Neuronal stem cell (in vitro differentiated cells): ENCODE measurements around the gene GLTPD2.

ENCODE experiments used
- DNase-seq: peaks from one replicate; pipeline ENCODE4 v3.0.0-alpha.2; 2013; ENCODE audit warnings: low spot score
- H2AFZ ChIP-seq: one replicate; pipeline ENCODE4 v1.6.1; 2013; ENCODE audit warnings: mild to moderate bottlenecking, low read length, inconsistent platforms
- H2AK5ac ChIP-seq: 2 replicates; pipeline ENCODE4 v1.6.1; 2013; ENCODE audit warnings: low read depth, mild to moderate bottlenecking, inconsistent platforms, low read length, moderate library complexity, mixed read lengths
- H2BK120ac ChIP-seq: 2 replicates; pipeline ENCODE4 v1.6.1; 2013; ENCODE audit warnings: low read depth, mild to moderate bottlenecking, inconsistent platforms, low read length, moderate library complexity, mixed read lengths
- H2BK12ac ChIP-seq: one replicate; pipeline ENCODE4 v1.6.1; 2013; ENCODE audit warnings: low read length, inconsistent platforms
- H2BK15ac ChIP-seq: 2 replicates; pipeline ENCODE4 v1.6.1; 2013; ENCODE audit warnings: mild to moderate bottlenecking, low read length, inconsistent platforms, mixed read lengths
- H2BK5ac ChIP-seq: one replicate; pipeline ENCODE4 v1.6.1; 2013; ENCODE audit warnings: inconsistent platforms, mild to moderate bottlenecking, low read length, moderate library complexity
- H3K14ac ChIP-seq: one replicate; pipeline ENCODE4 v1.6.1; 2013; ENCODE audit warnings: low read length, inconsistent platforms
- H3K18ac ChIP-seq: 2 replicates; pipeline ENCODE4 v1.6.1; 2013; ENCODE audit warnings: low read length, inconsistent platforms
- H3K23ac ChIP-seq: 2 replicates; pipeline ENCODE4 v1.6.1; 2013; ENCODE audit warnings: low read depth, mild to moderate bottlenecking, mixed read lengths, low read length, inconsistent platforms; ENCODE audit not compliant: poor library complexity
- H3K27ac ChIP-seq: replicated peaks from 3 replicates; pipeline ENCODE4 v1.5.1; 2013; ENCODE audit warnings: low read length, inconsistent platforms
- H3K27me3 ChIP-seq, 3 experiments: 2 replicates each; pipeline ENCODE4 v1.6.1; 2013; ENCODE audit warnings: low read length in 3 of 3, mild to moderate bottlenecking in 2 of 3, inconsistent platforms in 1 of 3, low read depth in 1 of 3, mixed read lengths in 1 of 3, moderate library complexity in 1 of 3; ENCODE audit not compliant: control insufficient read depth in 3 of 3, insufficient read depth in 3 of 3
- H3K36me3 ChIP-seq, 2 donors: replicated peaks in 1 of 2; 2 replicates each; pipeline ENCODE4 v1.6.1; 2013; ENCODE audit warnings: low read length in 2 of 2; ENCODE audit not compliant: control insufficient read depth in 2 of 2, insufficient read depth in 2 of 2
- H3K4ac ChIP-seq: 2 replicates; pipeline ENCODE4 v1.6.1; 2013; ENCODE audit warnings: inconsistent platforms, mild to moderate bottlenecking, low read length, moderate library complexity
- H3K4me1 ChIP-seq, 2 donors: 1 replicate in 1 of 2; 2 replicates in 1 of 2; pipeline ENCODE4 v1.6.1; 2013; ENCODE audit warnings: low read length in 2 of 2, low read depth in 1 of 2; ENCODE audit not compliant: control insufficient read depth in 2 of 2, insufficient read depth in 1 of 2
- H3K4me2 ChIP-seq: one replicate; pipeline ENCODE4 v1.6.1; 2013; ENCODE audit warnings: mild to moderate bottlenecking, low read length, inconsistent platforms; ENCODE audit not compliant: insufficient read depth, poor library complexity, severe bottlenecking
- H3K4me3 ChIP-seq, 2 donors: 2 replicates each; pipeline ENCODE4 v1.5.1; 2013; ENCODE audit warnings: low read length in 2 of 2, mild to moderate bottlenecking in 2 of 2, inconsistent platforms in 1 of 2, moderate library complexity in 1 of 2
- H3K79me1 ChIP-seq: one replicate; pipeline ENCODE4 v1.6.1; 2013; ENCODE audit warnings: low read depth, mild to moderate bottlenecking, inconsistent platforms, low read length, moderate library complexity
- H3K9ac ChIP-seq: one replicate; pipeline ENCODE4 v1.6.1; 2013; ENCODE audit warnings: mild to moderate bottlenecking, low read depth, low read length, inconsistent platforms; ENCODE audit not compliant: poor library complexity
- H3K9me3 ChIP-seq, 2 donors: replicated peaks in 1 of 2; 2 replicates each; pipeline versions ENCODE3 to v1.6.1; 2013; ENCODE audit warnings: low read length in 2 of 2, mild to moderate bottlenecking in 2 of 2, inconsistent platforms in 1 of 2, low read depth in 1 of 2, mixed read lengths in 1 of 2, moderate library complexity in 1 of 2; ENCODE audit not compliant: control insufficient read depth in 2 of 2, insufficient read depth in 1 of 2
- H4K8ac ChIP-seq: one replicate; pipeline ENCODE4 v1.6.1; 2013; ENCODE audit warnings: low read depth, mild to moderate bottlenecking, inconsistent platforms, low read length, moderate library complexity
- H4K91ac ChIP-seq: one replicate; pipeline ENCODE4 v1.6.1; 2013; ENCODE audit warnings: low read length, low read depth, mild to moderate bottlenecking, inconsistent platforms; ENCODE audit not compliant: poor library complexity
- WGBS, 2 donors: extraction: QIAGEN DNeasy Blood & Tissue Kit; methylation state at CpG; one replicate each; pipeline ENCODE4 v1.1.7; 2013; ENCODE audit warnings: missing lambda C conversion rate in 2 of 2, mixed read lengths in 1 of 2; ENCODE audit not compliant: insufficient read length in 2 of 2, insufficient replicate concordance in 1 of 2; ENCODE audit errors: extremely low coverage in 2 of 2; 5-methylcytosine and 5-hydroxymethylcytosine counted together

GLTPD2 gene

DNA sequence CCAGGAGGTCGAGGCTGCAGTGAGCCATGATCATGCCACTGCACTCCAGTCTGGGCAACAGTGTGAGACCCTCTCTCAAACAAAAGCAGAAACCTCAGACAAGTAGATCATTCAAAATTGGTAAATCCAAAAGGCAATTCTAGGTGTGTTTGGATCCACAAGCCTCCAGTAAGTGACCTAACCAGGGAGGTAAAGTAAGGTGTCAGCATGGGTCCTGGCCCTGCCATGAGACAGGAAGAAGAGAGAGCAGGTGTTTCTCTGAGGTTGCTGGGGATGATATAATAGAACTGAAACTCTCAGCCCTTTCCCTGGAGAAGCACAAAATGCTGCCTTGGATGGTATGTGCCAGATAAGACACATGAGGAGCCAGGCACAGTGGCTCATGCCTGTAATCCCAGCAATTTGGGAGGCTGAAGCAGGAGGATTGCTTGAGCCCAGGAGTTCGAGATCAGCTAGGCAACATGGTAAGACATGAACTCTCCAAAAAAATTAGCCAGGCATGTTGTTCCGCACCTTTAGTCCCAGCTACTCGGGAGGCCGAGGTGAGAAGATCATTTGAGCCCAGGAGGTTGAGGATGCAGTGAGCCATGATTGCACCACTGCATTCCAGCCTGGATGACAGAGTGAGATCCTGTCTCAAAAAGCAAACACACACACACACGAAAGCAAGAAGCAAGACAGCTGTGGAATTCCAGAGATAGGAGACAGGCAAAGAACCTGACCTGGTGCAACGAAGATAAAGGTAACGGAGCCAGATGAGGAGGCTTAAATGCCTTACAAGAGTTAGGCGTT is 10.6 kb upstream of the GLTPD2 start:
- DNase-seq, result no peak
- no peak overlapping the region for H2BK5ac ChIP-seq
- no peak overlapping the region for H3K23ac ChIP-seq
- H2AFZ ChIP-seq, result no peak overlapping the region
- H2AK5ac ChIP-seq, result no peak overlapping the region
- H2BK120ac ChIP-seq, result no peak overlapping the region
- WGBS, 2 donors, result no CpG with 5 or more reads among the region's 9 CpGs
- H3K4me2 ChIP-seq, result no peak overlapping the region
- no peak overlapping the region for H3K4ac ChIP-seq
- no peak overlapping the region for H3K18ac ChIP-seq
- no peak overlapping the region for H2BK15ac ChIP-seq
- H4K8ac ChIP-seq, result no peak overlapping the region
- H3K27ac ChIP-seq, result no peak overlapping the region
- H3K36me3 ChIP-seq, result no peaks in the 10 kb centered on the region
- no peak overlapping the region for H2BK12ac ChIP-seq
- peaks cover 0 to 6% (median 0%) of the 10 kb centered on the region in 3 experiments for H3K27me3 ChIP-seq
- H3K4me1 ChIP-seq, result no peaks in the 10 kb centered on the region
- no peak overlapping the region for H4K91ac ChIP-seq
- H3K4me3 ChIP-seq, result no peak overlapping the region
- H3K9ac ChIP-seq, result no peak overlapping the region
- no peaks in the 10 kb centered on the region for H3K9me3 ChIP-seq
- no peaks in the 10 kb centered on the region for H3K79me1 ChIP-seq
- H3K14ac ChIP-seq, result no peak overlapping the region

GRCh38 chr17:4780325-4780955 is 8.3 kb upstream of the GLTPD2 start:
- Histone ChIP-seq H3K9ac (no peak overlapping the region), H3K9me3 (no peaks in the 10 kb centered on the region), H3K27ac (no peak overlapping the region), H2AFZ (no peak overlapping the region), H4K91ac (no peak overlapping the region), H3K79me1 (no peaks in the 10 kb centered on the region), H2BK12ac (no peak overlapping the region), H2BK5ac (no peak overlapping the region), H3K4me3 (no peak overlapping the region), H2AK5ac (no peak overlapping the region), H2BK15ac (no peak overlapping the region), H3K4me2 (no peak overlapping the region), H3K36me3 (no peaks in the 10 kb centered on the region), H3K18ac (no peak overlapping the region), H3K14ac (no peak overlapping the region), H3K4me1 (no peaks in the 10 kb centered on the region), H2BK120ac (no peak overlapping the region), H3K4ac (no peak overlapping the region), H3K23ac (no peak overlapping the region), H3K27me3 (peaks cover 0 to 3% (median 0%) of the 10 kb centered on the region in 3 experiments), H4K8ac (no peak overlapping the region)
- DNase-seq, result no peak
- WGBS, 2 donors, result no CpG with 5 or more reads among the region's 11 CpGs

DNA sequence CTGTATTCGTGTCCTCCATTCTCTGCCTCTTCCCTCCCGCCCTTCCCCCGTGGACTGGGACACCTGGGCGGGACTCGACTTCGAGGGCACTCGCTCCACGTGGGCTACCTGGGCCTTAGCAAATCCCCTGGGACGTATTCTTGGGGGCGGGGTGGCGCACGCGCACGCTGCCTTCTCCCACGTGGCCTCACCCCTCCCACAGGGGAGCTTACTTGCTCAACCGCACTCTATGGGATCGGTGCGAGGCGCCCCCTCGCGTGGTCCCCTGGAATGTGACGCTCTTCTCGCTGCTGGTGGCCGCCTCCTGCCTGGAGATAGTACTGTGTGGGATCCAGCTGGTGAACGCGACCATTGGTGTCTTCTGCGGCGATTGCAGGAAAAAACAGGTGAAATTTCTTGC is 6.1 kb upstream of the GLTPD2 start:
- no peaks in the 10 kb centered on the region for H3K27me3 ChIP-seq

DNA sequence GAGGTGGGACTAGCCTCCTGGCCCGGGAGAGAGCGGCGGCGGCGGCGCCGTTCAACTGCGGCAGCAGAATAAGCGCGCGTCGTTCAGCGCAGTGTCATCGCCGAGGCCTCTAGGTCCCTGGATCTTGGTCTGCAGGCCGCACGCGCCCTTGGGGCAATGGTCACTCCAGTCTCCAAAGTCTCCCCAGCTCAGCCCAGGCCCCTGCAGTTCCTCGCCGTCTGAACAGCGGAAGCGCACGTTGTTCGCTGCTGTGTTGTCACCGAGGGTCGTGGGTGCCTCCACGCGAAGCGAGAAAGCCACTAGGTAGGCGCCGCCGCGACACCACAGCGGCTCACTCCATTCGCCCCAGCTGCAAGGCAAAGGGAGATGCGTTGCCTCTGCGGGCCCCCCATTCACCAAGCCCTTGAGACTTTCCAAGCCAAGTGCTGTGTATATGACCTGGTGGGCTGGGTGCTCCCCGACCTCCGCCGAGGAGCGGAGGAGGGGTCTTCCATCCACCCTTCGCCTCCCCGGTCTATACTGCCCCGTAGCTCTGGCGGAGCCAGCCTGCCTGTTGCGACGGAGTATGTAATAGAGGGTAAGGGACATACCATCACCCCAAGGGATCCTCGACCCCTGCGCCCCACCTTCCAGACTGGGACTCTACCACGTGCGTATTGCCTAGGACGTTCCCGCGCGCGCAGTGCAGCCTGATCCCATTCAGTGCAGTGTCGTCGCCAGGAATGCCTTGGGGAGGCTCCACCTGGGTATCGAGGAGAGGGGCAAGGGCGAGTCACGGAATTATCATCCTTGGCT is 3.3 kb upstream of the GLTPD2 start:
- H3K14ac ChIP-seq, result peak overlapping the region; percentile 38
- no peak overlapping the region for H3K9ac ChIP-seq
- peak overlapping the region; percentile 58 for H2BK12ac ChIP-seq
- H3K4ac ChIP-seq, result peak overlapping the region; percentile 37
- no peaks in the 10 kb centered on the region for H3K9me3 ChIP-seq
- H2BK5ac ChIP-seq, result peak overlapping the region; percentile 13
- no peak overlapping the region for H2BK120ac ChIP-seq
- no peak overlapping the region for H3K4me2 ChIP-seq
- peaks cover 2 to 9% of the 10 kb centered on the region in 2 donors for H3K4me1 ChIP-seq
- H3K18ac ChIP-seq, result peak overlapping the region; percentile 38
- DNase-seq, result no peak
- H3K27ac ChIP-seq, result no peak overlapping the region
- H3K36me3 ChIP-seq, result no peaks in the 10 kb centered on the region
- peaks cover 2% of the 10 kb centered on the region for H3K79me1 ChIP-seq
- H4K91ac ChIP-seq, result no peak overlapping the region
- no peak overlapping the region for H2BK15ac ChIP-seq
- peaks cover 0 to 11% (median 4%) of the 10 kb centered on the region in 3 experiments for H3K27me3 ChIP-seq
- H2AFZ ChIP-seq, result no peak overlapping the region
- peak overlapping the region; percentile 80 for H3K23ac ChIP-seq
- no peak overlapping the region for H4K8ac ChIP-seq
- peak overlapping the region; percentile 56 for H2AK5ac ChIP-seq
- no CpG with 5 or more reads among the region's 61 CpGs for WGBS, 2 donors
- no peak overlapping the region for H3K4me3 ChIP-seq

More for the DNA sequence above, 6.1 kb upstream of the GLTPD2 start:
- Histone ChIP-seq H2BK15ac (no peak overlapping the region), H2BK120ac (no peak overlapping the region), H3K18ac (no peak overlapping the region), H3K36me3 (no peaks in the 10 kb centered on the region), H3K9me3 (no peaks in the 10 kb centered on the region), H2AK5ac (no peak overlapping the region), H2BK5ac (no peak overlapping the region), H3K9ac (peak overlapping the region; percentile 67), H3K14ac (no peak overlapping the region), H2AFZ (no peak overlapping the region), H3K4me2 (no peak overlapping the region), H4K91ac (no peak overlapping the region), H3K4me3 (no peak overlapping the region), H3K79me1 (no peaks in the 10 kb centered on the region), H3K23ac (peak overlapping the region; percentile 3), H3K4ac (no peak overlapping the region), H3K27ac (no peak overlapping the region), H2BK12ac (no peak overlapping the region), H3K4me1 (no peaks in the 10 kb centered on the region), H4K8ac (no peak overlapping the region)
- no CpG with 5 or more reads among the region's 28 CpGs for WGBS, 2 donors
- no peak for DNase-seq
